Fibroblast of mammary gland (primary cell): ENCODE results near the gene ASIP.
A peak's percentile ranks its signal among the peaks of the same experiment; 100 is the strongest.
"Not testable (repeated sequence)": the region's sequence is repeated elsewhere in the genome, so short reads cannot be mapped to it uniquely, and the experiment has no call there.

ENCODE experiments used
- DNase-seq: peaks from one replicate; pipeline ENCODE4 v3.0.0-alpha.2; 2010; ENCODE audit warnings: low read depth
- H3K4me3 ChIP-seq: 2 replicates; pipeline ENCODE4 v1.5.1; 2011; ENCODE audit warnings: low read depth, mild to moderate bottlenecking, low read length, moderate library complexity; ENCODE audit not compliant: control insufficient read depth
- CTCF ChIP-seq: conservative IDR thresholded peaks from 2 replicates; pipeline ENCODE4 v1.5.1; 2011; ENCODE audit warnings: low read depth, low read length, inconsistent platforms; ENCODE audit not compliant: control insufficient read depth, insufficient read depth

ASIP gene

GRCh38 chr20:34294563-34294962 is 53.3 kb downstream of the ASIP start:
- DNase-seq: no peak
- no peak for TF ChIP-seq CTCF
- H3K4me3 ChIP-seq: no peak overlapping the region

- no peak for TF ChIP-seq CTCF
- DNase-seq: no peak
- no peak overlapping the region for H3K4me3 ChIP-seq
Measured at GRCh38 chr20:34295284-34295683, 54.1 kb downstream of the ASIP start.

GRCh38 chr20:34296468-34296867 is 55.2 kb downstream of the ASIP start:
- DNase-seq: no peak
- TF ChIP-seq CTCF: no peak
- no peak overlapping the region for H3K4me3 ChIP-seq

GRCh38 chr20:34298294-34298784 is 57.1 kb downstream of the ASIP start:
- DNase-seq, H3K4me3 ChIP-seq: not testable (repeated sequence)
- TF ChIP-seq CTCF: peak; percentile 8

- TF ChIP-seq CTCF: no peak
- H3K4me3 ChIP-seq: no peak overlapping the region
- DNase-seq: no peak
Measured at GRCh38 chr20:34299556-34300255, 58.5 kb downstream of the ASIP start.

- H3K4me3 ChIP-seq: no peak overlapping the region
- DNase-seq: peak; percentile 6
- no peak for TF ChIP-seq CTCF
Measured at GRCh38 chr20:34300256-34300806, 59.1 kb downstream of the ASIP start.
